ENCODE results near the gene UBAP1.
"Not testable (repeated sequence)": the region's sequence is repeated elsewhere in the genome, so short reads cannot be mapped to it uniquely, and the experiment has no call there.

The UBAP1 gene

GRCh38 chr9:34272101-34272541 is 93.3 kb downstream of the UBAP1 start:
- no peak for DNase-seq

GRCh38 chr9:34273588-34273987 is 94.7 kb downstream of the UBAP1 start:
- not testable (repeated sequence) for DNase-seq

GRCh38 chr9:34275811-34276210 is 97.0 kb downstream of the UBAP1 start:
- no peak for DNase-seq

DNA sequence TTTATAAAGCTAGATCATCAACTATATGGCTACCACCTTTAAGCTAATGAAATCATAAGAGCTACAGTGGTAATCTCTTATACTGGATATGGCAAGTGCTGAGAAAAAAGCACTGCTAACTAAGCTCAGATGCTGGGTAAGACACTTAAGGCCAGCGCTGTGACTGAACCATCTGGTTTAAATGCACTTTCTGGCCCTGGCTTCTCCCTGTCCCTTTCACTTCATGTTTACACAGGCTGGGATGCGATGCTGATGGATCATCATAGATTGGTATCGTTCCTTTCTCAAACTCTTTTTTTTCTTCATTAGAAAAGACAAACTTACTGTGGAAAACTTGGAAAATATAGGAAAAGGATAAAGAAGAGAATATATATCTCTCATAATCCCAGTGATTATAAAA is 97.9 kb downstream of the UBAP1 start:
- DNase-seq: no peak

GRCh38 chr9:34279411-34279810 is 100.6 kb downstream of the UBAP1 start:
- DNase-seq: peak; percentile 75

- no peak for DNase-seq
Measured at GRCh38 chr9:34282096-34282495, 103.3 kb downstream of the UBAP1 start.

DNA sequence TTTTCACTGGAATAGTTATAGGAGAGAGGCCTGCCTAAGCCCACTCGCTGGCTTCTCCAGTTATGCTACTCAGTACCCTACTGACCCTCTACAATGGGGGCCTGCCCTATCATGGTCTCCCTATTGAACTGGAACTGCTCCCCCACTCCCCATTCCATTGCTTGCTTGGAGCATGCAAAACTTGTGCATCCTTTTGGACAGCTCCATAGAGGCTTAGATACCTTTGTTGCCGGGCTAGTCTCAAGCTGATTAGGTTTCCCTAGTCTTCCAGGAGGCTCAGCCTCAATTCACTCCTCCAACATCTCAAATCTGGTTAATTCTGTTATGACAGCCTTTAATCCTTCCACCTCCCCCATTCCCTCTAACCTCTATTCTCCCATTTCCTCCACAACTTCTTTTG is 110.3 kb downstream of the UBAP1 start:
- no peak for DNase-seq

- DNase-seq: no peak
Measured at GRCh38 chr9:34291023-34291422, 112.2 kb downstream of the UBAP1 start.

DNA sequence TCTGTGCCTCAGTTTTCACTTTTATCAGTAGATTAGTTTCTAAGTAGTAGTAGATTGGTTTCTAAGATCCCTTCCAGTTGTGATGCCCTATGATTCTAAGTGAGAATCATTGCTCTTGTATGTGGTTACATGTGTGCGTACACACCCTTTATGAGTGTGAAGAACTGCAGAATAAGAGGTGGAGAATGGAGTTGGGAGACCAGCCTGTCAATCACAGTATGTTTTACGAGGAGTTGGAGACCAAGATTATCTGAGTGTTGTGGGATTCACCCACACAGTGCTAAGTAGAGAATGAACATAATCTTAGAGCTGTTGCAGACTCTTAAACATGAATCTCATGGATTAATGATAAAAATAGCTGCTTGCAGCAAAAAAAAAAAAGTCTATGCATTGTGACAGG is 112.6 kb downstream of the UBAP1 start:
- no peak for DNase-seq

GRCh38 chr9:34292552-34292951 is 113.7 kb downstream of the UBAP1 start:
- DNase-seq: no peak

- not testable (repeated sequence) for DNase-seq
Measured at GRCh38 chr9:34301064-34301463, 122.2 kb downstream of the UBAP1 start.
